Activated naive CD8-positive, alpha-beta T cell (primary cell): ENCODE data around the gene ZNF547.
"Not testable (repeated sequence)": the region's sequence is repeated elsewhere in the genome, so short reads cannot be mapped to it uniquely, and the experiment has no call there.

Source experiments
- H3K27ac Mint-ChIP-seq: one replicate; pipeline ENCODE4 v1.8.0; 2021; ENCODE audit warnings: mixed read lengths
- H3K27me3 Mint-ChIP-seq: one replicate; pipeline ENCODE4 v1.8.0; 2021; ENCODE audit warnings: mixed read lengths
- H3K36me3 Mint-ChIP-seq: one replicate; pipeline ENCODE4 v1.8.0; 2021; ENCODE audit warnings: mixed read lengths
- H3K4me1 Mint-ChIP-seq: one replicate; pipeline ENCODE4 v1.8.0; 2021; ENCODE audit warnings: low read depth, mixed read lengths
- H3K4me3 Mint-ChIP-seq: one replicate; pipeline ENCODE4 v1.8.0; 2021; ENCODE audit warnings: mild to moderate bottlenecking, mixed read lengths
- H3K9me3 Mint-ChIP-seq: one replicate; pipeline ENCODE4 v1.8.0; 2021; ENCODE audit warnings: low read depth, mixed read lengths

Gene ZNF547

GRCh38 chr19:57351867-57352266 lies 11.5 kb upstream of the ZNF547 start:
- Mint-ChIP-seq H3K4me1 (peaks cover 34% of the 10 kb centered on the region), H3K9me3 (peaks cover 33% of the 10 kb centered on the region), H3K4me3 (peak overlapping the region; percentile 96), H3K36me3 (peaks cover 59% of the 10 kb centered on the region), H3K27me3 (peaks cover 4% of the 10 kb centered on the region), H3K27ac (peak overlapping the region; percentile 87)

- Mint-ChIP-seq H3K4me1 (peaks cover 29% of the 10 kb centered on the region), H3K36me3 (peaks cover 68% of the 10 kb centered on the region), H3K27me3 (no peaks in the 10 kb centered on the region), H3K27ac (no peak overlapping the region), H3K4me3 (no peak overlapping the region), H3K9me3 (peaks cover 33% of the 10 kb centered on the region)
Observed at GRCh38 chr19:57355916-57356315, 7.4 kb upstream of the ZNF547 start.

- H3K4me3 Mint-ChIP-seq = no peak overlapping the region
- H3K36me3 Mint-ChIP-seq = peaks cover 69% of the 10 kb centered on the region
- H3K4me1 Mint-ChIP-seq = peaks cover 14% of the 10 kb centered on the region
- peaks cover 32% of the 10 kb centered on the region for H3K9me3 Mint-ChIP-seq
- no peaks in the 10 kb centered on the region for H3K27me3 Mint-ChIP-seq
- no peak overlapping the region for H3K27ac Mint-ChIP-seq
Observed at GRCh38 chr19:57357406-57357805, 5.9 kb upstream of the ZNF547 start.

- Mint-ChIP-seq H3K4me1 (peaks cover 15% of the 10 kb centered on the region), H3K9me3 (peaks cover 23% of the 10 kb centered on the region), H3K4me3 (no peak overlapping the region), H3K27ac (no peak overlapping the region), H3K27me3 (no peaks in the 10 kb centered on the region), H3K36me3 (peaks cover 61% of the 10 kb centered on the region)
Observed at GRCh38 chr19:57359300-57359699, 4.1 kb upstream of the ZNF547 start.

- no peak overlapping the region for H3K27ac Mint-ChIP-seq
Observed at GRCh38 chr19:57362419-57362818, 932 bp upstream of the ZNF547 start.

GRCh38 chr19:57363688-57364181 lies 384 bp downstream of the ZNF547 start:
- Mint-ChIP-seq H3K9me3 (peaks cover 11% of the 10 kb centered on the region), H3K36me3 (peaks cover 29% of the 10 kb centered on the region), H3K4me1 (peaks cover 15% of the 10 kb centered on the region), H3K4me3 (peak overlapping the region; percentile 93), H3K27me3 (no peaks in the 10 kb centered on the region), H3K27ac (peak overlapping the region; percentile 94)

More at GRCh38 chr19:57362419-57362818, 932 bp upstream of the ZNF547 start:
- H3K36me3 Mint-ChIP-seq = peaks cover 33% of the 10 kb centered on the region
- H3K4me3 Mint-ChIP-seq = peak overlapping the region; percentile 93
- H3K9me3 Mint-ChIP-seq = peaks cover 8% of the 10 kb centered on the region
- peaks cover 15% of the 10 kb centered on the region for H3K4me1 Mint-ChIP-seq
- H3K27me3 Mint-ChIP-seq = no peaks in the 10 kb centered on the region

GRCh38 chr19:57366776-57367175 lies 3.4 kb downstream of the ZNF547 start:
- no peaks in the 10 kb centered on the region for H3K27me3 Mint-ChIP-seq
- H3K27ac Mint-ChIP-seq = no peak overlapping the region
- peaks cover 15% of the 10 kb centered on the region for H3K4me1 Mint-ChIP-seq
- H3K4me3 Mint-ChIP-seq = no peak overlapping the region
- H3K36me3 Mint-ChIP-seq = peaks cover 37% of the 10 kb centered on the region
- peaks cover 8% of the 10 kb centered on the region for H3K9me3 Mint-ChIP-seq

GRCh38 chr19:57374179-57374578 lies 10.8 kb downstream of the ZNF547 start:
- Mint-ChIP-seq H3K4me1 (no peaks in the 10 kb centered on the region), H3K36me3 (peaks cover 66% of the 10 kb centered on the region), H3K4me3 (no peak overlapping the region), H3K27ac (no peak overlapping the region), H3K9me3 (peaks cover 20% of the 10 kb centered on the region), H3K27me3 (no peaks in the 10 kb centered on the region)

- H3K27me3 Mint-ChIP-seq, H3K4me3 Mint-ChIP-seq, H3K4me1 Mint-ChIP-seq, H3K27ac Mint-ChIP-seq: not testable (repeated sequence)
- Mint-ChIP-seq H3K9me3 (peaks cover 25% of the 10 kb centered on the region), H3K36me3 (peaks cover 66% of the 10 kb centered on the region)
Observed at GRCh38 chr19:57374647-57375046, 11.3 kb downstream of the ZNF547 start.

- peaks cover 67% of the 10 kb centered on the region for H3K36me3 Mint-ChIP-seq
- H3K9me3 Mint-ChIP-seq = peaks cover 34% of the 10 kb centered on the region
- no peaks in the 10 kb centered on the region for H3K4me1 Mint-ChIP-seq
- no peak overlapping the region for H3K27ac Mint-ChIP-seq
- H3K4me3 Mint-ChIP-seq = no peak overlapping the region
- H3K27me3 Mint-ChIP-seq = no peaks in the 10 kb centered on the region
Observed at GRCh38 chr19:57376151-57376550, 12.8 kb downstream of the ZNF547 start.

GRCh38 chr19:57377498-57378146 lies 14.3 kb downstream of the ZNF547 start:
- no peaks in the 10 kb centered on the region for H3K27me3 Mint-ChIP-seq
- no peak overlapping the region for H3K4me3 Mint-ChIP-seq
- H3K9me3 Mint-ChIP-seq = peaks cover 34% of the 10 kb centered on the region
- H3K4me1 Mint-ChIP-seq = no peaks in the 10 kb centered on the region
- peaks cover 53% of the 10 kb centered on the region for H3K36me3 Mint-ChIP-seq
- no peak overlapping the region for H3K27ac Mint-ChIP-seq

GRCh38 chr19:57380923-57381322 lies 17.6 kb downstream of the ZNF547 start:
- H3K9me3 Mint-ChIP-seq = peaks cover 27% of the 10 kb centered on the region
- H3K27ac Mint-ChIP-seq = no peak overlapping the region
- peaks cover 35% of the 10 kb centered on the region for H3K36me3 Mint-ChIP-seq
- H3K4me3 Mint-ChIP-seq = no peak overlapping the region
- H3K4me1 Mint-ChIP-seq = no peaks in the 10 kb centered on the region
- H3K27me3 Mint-ChIP-seq = no peaks in the 10 kb centered on the region

- Mint-ChIP-seq H3K4me3 (no peak overlapping the region), H3K36me3 (peaks cover 20% of the 10 kb centered on the region), H3K27ac (no peak overlapping the region), H3K9me3 (peaks cover 29% of the 10 kb centered on the region), H3K27me3 (no peaks in the 10 kb centered on the region), H3K4me1 (no peaks in the 10 kb centered on the region)
Observed at GRCh38 chr19:57382806-57383488, 19.6 kb downstream of the ZNF547 start.

GRCh38 chr19:57389194-57389729 lies 25.9 kb downstream of the ZNF547 start:
- H3K36me3 Mint-ChIP-seq = peaks cover 38% of the 10 kb centered on the region
- peak overlapping the region; percentile 88 for H3K27ac Mint-ChIP-seq
- H3K4me1 Mint-ChIP-seq = peaks cover 32% of the 10 kb centered on the region
- peaks cover 22% of the 10 kb centered on the region for H3K9me3 Mint-ChIP-seq
- H3K4me3 Mint-ChIP-seq = peak overlapping the region; percentile 97
- H3K27me3 Mint-ChIP-seq = no peaks in the 10 kb centered on the region
